NCI-H82 treated with DMSO at 0.1 percent for 48 hours (cell line): ENCODE data around the gene AMMECR1.
"Not testable (repeated sequence)": the region's sequence is repeated elsewhere in the genome, so short reads cannot be mapped to it uniquely, and the experiment has no call there.

Experiments used
- DNase-seq: peaks from one replicate; lab custom pipeline; 2025; ENCODE audit not compliant: unreplicated experiment; lab: John Stamatoyannopoulos, UW

AMMECR1 gene

DNA sequence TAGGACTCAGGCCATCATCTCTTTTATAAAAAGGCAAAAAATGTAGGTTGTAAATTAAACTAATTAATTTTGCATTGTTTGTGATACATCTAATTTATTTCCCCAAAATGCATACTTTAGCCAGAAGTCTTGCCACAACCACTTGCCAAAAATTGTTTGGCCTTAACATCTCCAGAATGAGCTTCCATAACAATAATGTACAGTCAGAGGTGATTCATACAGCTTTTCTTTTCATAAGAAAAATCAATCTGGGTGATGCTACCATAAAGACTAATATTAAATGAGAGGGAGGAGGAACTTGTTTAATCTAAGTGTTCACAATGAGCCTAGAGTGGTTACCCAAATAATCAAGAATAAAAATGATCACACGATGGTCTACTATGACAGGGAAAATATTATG lies 59.3 kb downstream of the AMMECR1 start:
- no peak for DNase-seq

DNA sequence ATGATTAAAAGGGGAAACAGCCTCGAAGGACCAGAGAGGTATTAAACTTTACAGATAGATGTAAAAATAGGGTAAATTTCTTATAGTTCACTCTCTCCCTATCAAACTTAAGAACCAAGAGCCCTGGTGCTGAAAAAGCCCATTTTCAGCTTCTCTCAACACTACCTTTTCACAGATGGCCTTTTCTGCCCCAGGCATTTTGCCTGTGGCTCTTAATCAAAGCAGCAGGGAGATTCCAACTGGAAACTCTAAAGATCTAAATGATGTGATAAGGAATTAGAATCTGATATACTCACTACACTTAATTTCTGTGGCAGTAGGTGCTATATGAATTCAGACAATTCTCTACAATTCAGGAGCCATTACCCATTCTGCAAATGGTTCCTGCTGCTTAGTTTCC lies 60.0 kb downstream of the AMMECR1 start:
- DNase-seq, result no peak

DNA sequence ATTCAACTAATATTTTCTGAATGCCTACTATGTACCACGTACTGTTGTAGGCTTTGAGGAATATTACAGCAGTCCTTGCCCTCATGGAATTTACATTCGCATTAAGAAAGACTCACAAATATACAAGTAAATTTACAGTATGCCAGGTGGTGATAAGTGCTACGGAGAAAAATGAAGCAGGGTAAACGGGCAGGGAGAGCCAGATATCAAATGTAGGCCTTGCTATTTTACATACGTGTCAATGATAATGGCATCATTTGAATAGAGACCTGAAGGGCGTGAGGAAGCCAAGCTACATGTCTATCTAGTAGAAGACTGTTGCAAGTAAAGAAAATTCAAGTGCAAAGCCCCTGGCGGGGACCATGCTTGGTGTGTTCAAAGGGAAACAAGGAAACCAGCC lies 65.2 kb downstream of the AMMECR1 start:
- DNase-seq, result no peak

DNA sequence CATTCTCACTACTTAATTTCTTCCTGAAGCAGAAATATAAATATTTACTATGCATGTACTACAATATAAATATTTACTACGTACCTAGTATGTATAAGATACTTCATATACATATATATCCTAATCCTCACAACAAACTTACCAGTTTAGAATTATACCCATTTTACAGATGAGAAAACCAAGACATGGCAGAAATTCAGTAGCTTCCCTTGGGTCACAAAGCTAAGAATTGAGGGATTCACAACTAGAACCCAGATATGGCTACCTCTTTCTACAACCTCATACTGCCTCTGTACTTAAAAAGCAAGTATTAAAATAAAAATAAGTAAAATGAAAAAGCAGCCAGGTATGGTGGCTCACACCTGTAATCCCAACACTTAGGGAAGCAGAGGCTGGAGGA lies 65.9 kb downstream of the AMMECR1 start:
- DNase-seq, result no peak

DNA sequence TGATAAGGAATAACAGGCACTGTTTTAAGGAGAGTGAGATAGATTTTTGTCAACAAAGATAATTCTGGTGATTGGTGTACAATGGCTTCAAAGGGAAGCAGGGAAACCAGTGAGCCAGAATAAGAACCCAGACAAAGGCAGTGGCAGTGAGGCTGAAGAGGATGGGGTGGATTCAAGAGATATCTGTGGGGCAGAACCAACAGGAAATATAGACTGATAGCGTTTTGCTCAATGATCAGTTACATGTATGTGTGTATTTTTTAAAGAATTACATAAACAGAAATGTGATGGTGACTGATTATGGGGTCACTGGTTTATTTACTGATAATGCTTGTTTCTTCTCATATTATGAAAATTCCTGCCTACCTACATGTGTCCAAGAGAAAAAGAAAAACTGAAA lies 66.4 kb downstream of the AMMECR1 start:
- DNase-seq, result no peak

DNA sequence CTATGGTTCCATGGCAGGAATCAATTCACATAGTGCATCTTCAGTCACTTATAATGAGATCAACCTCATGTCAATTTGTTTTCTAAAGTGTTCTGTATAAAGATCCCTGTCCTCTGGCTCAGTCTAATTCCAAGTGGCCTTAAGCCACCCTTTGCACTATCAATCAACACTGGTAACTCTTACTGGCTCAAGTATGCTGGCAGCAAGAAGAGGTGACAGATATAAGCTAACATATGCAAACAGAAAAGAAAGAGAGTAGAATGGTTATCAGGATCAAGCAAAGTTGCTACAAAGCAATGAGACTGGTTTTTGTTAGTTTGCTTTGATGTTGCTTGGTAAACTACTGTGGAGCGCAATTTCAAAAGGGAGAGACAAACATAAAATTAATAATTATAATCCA lies 67.0 kb downstream of the AMMECR1 start:
- peak; percentile 53 for DNase-seq

DNA sequence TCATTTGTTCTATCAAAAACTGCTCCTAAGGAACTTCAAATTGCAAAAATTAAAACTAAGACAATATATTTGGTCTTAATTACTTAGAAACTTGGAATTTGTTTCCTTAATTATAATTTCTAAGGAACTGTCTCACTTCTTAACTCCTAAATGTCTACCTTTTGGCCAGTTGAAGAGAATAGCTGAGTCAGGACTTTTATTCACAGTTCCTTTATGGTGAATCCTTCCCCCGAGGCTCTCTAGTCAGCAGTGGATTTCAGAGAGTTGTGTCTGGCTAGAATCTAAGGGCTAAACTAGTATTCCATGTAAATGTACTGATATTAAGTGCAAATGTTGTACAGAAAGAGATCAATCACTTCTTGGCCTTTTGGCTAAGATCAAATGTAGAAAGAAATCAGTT lies 69.3 kb downstream of the AMMECR1 start:
- no peak for DNase-seq

DNA sequence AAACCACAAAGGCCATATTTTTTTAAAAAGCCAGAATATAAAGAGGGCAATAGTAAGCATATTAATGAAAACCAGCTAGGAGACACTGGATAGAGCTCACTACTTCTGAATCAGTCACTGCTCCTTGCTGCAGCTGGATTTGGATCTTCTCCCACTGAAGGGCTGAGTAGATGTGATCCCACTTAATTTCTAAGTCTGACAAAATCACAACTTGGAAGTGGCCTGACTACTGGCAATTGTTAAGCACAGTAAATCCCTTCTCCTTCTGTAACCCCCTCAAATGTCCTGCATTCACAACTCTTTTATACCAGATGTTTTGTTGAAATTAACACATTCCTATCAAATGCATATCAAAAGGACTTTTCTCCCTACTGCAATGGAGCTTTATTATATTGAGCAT lies 72.9 kb downstream of the AMMECR1 start:
- DNase-seq, result no peak

DNA sequence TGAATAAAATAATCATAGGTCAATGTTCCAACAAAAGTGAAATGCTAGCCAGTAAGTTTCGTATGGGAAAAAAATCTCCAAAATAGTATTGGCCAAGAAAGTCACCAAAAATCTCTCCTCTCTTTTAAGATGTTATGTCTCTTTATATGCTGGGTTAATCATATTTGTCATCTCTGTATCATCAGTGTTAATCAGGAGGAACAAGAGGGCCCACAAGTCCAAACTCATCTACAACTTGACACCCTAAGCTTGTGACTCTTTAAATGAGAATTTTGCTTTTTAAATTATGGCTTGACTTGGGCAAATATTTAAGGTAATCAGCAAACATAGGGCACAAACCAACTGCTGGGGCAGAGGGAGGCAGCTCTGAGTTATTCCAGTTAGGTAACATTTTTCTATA lies 75.5 kb downstream of the AMMECR1 start:
- DNase-seq, result no peak

DNA sequence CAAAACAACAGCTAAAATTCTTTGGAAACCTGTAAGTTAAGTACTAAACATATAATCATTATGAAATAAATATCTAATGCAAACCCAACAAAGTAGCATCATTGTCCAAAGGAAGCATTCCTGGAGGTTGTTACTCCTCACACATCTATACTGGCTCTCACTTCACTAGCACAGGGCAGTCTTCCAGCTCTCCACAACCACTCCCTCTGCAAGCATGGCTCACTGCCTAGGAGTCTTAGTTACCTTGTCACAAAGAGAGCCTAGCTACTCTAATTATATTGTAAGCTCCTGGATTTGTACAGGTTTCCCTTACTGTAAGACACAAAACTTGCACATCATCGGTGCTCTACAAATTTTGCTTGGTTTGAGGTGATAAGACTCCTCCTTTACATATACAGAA lies 76.1 kb downstream of the AMMECR1 start:
- no peak for DNase-seq

DNA sequence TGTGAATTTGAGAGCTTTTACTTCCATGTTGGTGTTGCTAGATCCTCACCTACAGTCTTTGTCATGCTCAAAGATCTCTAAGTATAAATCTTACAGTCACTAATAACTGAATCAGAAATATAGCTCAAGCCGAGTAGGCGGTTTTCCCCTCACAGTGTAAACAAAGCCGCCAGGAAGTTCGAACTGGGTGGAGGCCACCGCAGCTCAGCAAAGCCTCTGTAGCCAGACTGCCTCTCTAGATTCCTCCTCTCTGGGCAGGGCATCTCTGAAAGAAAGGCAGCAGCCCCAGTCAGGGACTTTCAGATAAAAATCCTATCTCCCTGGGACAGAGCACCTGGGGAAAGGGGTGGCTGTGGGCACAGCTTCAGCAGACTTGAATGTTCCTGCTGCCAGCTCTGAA lies 79.6 kb downstream of the AMMECR1 start:
- DNase-seq, result not testable (repeated sequence)

DNA sequence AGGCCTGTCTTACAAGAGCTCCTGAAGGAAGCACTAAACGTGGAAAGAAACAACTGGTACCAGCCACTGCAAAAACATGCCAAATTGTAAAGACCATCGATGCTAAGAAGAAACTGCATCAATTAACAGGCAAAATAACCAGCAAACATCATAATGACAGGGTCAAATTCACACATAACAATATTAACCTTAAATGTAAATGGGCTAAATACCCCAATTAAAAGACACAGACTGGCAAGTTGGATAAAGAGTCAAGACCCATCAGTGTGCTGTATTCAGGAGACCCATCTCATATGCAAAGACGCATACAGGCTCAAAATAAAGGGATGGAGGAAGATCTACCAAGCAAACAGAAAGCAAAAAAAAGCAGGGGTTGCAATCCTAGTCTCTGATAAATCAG lies 86.4 kb downstream of the AMMECR1 start:
- not testable (repeated sequence) for DNase-seq

DNA sequence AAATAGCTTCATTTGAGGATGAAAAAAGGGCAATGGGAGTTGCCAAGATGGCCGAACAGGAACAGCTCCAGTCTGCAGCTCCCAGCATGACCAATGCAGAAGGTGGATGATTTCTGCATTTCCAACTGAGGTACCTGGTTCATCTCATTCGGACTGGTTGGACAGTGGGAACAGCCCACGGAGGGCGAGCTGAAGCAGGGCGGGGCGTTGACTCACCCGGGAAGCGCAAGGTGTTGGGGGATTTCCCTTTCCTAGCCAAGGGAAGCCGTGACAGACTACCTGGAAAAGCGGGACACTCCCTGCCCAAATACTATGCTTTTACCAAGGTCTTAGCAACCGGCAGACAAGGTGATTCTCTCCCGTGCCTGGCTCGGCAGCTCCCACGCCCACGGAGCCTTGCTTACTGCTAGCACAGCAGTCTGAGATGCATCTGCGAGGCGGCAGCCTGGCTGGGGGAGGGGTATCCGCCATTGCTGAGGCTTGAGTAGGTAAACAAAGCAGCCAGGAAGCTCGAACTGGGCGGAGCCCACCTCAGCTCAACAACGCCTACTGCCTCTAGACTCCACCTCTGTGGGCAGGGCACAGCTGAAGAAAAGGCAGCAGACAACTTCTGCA lies 88.3 kb downstream of the AMMECR1 start:
- not testable (repeated sequence) for DNase-seq

DNA sequence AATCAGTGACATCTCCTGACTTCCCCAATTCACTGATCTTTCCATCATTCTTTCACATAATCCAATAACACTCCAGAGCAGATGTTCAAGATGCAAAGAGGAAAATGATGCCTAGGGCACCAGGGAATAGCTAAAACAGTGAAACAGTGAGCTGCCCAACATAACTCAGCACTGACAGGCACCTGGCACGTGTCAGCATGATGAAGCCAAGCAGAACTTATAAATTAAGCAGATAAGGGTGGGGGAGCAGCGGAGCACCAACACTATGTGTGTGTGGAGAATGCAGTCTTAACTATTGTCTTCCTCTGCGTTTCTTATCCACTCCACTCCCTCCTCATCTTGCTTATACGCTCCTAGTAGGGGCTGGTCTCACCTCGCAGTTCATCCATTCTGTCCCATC lies 89.4 kb downstream of the AMMECR1 start:
- peak; percentile 80 for DNase-seq

DNA sequence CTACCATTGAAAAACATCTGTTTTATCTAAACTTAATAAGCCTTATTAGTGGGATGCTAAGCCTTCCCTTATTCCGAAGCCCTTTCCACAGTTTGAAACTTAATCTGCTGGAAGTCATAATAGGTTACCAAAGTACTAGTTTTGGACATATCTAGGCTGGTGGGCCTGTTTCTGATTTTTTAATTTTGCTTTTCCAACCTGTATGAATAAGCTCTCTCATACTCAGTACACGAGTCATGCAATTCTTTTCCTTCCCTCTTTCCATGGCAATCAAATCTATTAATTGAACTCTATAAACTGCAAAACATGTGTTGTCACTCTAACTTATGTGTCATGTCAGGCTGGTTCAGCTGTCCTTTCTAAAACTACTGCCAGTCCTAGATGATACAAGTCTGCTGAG lies 91.0 kb downstream of the AMMECR1 start:
- DNase-seq, result peak; percentile 27

DNA sequence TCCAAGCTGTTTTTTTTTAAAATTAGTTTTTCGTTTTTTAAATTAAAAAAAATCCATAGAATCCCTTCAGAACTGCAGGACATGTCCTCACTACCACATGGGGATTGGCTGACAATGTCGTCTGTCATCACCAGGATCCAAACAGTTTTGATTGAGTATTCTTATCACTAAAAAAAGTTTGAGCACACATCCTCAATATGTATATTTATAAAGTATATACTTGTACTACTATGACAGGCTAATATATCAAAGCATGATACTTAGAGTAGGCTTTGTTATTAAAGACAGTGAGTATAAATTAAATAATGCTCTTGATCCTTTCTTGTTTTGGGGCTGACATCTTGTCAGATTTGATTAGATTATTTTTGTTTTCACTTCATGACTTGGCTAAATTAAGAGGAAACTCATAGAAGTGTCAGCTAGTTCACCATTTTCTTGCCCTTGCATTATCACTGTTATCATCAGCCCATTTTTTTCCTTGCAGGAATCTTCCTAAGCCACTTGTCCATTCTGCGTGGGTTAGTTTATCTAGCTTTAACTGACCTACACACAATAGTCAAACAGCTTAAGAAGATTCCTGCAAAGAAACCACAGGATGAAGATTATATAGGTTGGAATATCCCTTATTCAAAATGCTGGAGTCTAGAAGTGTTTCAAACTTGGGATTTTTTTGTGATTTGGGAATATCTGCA lies 92.8 kb downstream of the AMMECR1 start:
- no peak for DNase-seq

DNA sequence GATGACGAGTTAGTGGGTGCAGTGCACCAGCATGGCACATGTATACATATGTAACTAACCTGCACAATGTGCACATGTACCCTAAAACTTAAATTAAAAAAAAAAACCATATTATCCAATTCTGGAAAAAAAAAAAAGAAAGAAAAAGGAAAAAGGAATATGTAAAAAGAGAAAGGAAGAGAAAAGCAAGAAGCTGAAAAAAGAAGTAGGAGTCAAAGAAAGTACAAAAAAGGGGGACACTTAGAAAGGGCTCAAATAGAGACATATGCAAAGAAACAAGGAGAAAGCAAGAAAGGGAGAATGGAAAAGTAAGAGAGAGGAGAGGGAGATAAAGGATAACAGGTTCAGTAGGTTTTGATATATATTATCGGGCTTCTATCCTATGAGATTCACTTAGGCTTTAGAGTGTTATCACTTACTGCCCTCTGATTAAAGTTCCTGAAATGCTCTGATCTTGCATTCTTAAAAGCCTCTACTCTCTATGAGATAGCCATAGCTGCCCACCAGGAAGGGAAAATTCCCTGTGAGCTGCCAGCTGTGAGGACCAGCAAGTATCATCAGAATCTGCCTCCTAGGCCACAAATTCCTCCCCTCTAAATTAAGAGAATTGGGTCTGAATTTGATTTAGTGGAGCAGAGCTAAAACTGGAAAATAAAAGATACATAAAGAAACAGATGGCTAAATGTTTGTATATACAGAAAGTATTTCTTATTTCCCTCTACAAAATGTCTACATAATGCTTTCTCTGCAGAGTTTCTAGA lies 95.2 kb downstream of the AMMECR1 start:
- no peak for DNase-seq

DNA sequence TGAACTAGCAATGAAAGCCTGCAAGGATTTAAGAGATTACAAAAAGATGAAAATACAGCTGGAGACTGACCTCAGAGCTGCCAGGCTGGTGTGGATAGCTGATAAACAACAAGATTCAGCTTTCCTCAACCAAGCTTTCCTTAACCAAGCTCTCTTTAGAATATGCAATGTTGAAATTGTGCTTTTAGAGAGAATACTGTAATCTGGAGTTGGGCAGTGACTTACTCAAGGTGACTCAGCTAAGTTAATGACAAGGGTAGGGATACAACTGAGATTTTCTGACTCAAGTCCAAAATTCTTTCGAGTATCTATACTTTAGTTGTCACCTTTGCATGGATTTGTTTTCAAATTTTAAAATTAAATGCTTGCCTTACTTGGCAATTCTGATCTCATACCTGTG lies 98.0 kb downstream of the AMMECR1 start:
- DNase-seq, result no peak

DNA sequence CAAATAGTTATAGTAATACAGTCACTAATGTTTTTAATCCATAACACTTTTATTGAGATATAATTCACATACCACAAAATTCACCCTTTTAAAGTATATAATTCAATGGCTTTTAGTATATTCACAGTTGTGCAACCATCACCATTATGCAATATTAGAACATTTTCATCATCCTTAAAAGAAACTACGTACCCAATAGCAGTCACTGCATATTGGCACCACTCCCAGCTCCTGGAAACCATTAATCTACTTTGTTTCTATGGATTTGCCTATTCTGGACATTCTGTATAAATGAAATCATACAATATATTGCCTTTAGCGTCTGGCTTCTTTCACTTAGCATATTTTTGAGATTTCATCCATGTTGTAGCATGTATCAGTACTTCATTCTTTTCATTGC lies 99.3 kb downstream of the AMMECR1 start:
- no peak for DNase-seq

DNA sequence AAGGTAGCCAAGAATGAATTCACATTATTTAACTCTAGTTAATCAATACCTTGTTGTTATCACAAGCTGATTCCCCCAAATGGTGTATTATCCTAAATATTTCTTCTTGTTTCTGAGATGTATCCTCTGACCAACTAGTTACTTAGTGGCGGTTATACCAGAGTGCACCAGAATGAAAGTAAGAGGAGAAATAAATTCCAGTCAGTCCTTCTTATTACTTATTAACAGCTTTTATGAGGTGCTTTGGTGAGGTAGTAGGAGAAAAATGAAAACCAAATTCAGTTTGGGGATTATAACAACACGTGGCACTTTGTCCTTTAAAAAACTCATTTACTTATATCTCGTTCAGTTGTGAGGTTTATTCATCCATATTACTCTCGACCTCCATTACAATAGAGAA lies 101.9 kb downstream of the AMMECR1 start:
- DNase-seq, result no peak

DNA sequence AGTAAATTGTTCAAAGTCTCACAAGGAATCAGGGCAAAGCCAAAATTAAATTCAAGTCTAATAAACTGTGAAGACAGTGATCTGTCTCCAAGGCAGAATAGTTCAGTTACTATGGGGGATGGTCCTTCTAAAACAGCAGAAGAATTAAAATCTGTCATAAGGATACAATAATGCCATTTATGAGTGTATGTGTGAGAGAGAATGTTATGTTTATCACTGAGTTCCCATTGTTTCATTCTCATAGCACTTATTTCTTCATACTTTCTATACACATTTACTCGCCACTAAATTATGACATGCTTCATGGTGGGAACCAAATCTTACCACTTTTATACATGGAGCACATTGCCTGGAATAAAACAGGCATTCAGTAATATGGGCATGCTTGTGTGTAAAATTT lies 102.5 kb downstream of the AMMECR1 start:
- DNase-seq, result no peak

DNA sequence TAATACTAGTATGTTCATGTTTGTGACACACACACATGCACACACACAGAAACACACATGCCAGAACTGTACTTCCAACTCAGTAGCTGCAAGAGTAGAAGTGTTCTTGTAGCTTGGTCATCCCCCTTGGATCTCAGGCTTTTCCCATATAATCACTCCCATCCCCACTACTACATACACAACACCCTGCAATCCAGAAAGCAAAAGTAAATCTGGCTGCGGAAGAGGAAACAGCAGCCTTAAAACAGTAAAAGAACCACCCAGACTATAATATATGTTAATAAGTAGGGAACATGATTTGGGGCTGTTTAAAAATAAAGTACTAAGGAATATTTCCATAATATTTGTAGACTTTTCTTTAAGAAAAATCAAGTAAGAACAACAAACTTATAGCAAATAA lies 103.2 kb downstream of the AMMECR1 start:
- no peak for DNase-seq
